Measurements from ENCODE around the gene UGGT1. TPM values are rescaled to one million over a fixed set of nuclear protein-coding genes. Genes with fewer than 3 reads are reported as not detected.

The UGGT1 gene
- total and polyA plus RNA-seq, 2 donors from 2014 or later = 7.0 to 52.3 TPM

GRCh38 chr2:128137094-128137616, 46.2 kb downstream of the UGGT1 start:
- intact Hi-C loops (cut with DNase I) = no loop called here
- no peak overlapping the region for H3K4me3 ChIP-seq (ENCODE audit: low read length in 3 of 3)
- no peak for DNase-seq
- no peak overlapping the region for H3K9ac ChIP-seq (ENCODE audit: low read length in 3 of 3)
- H3K27me3 ChIP-seq (ENCODE audit: control insufficient read depth, insufficient read depth, low read length) = no peaks in the 10 kb centered on the region
- H3K4me1 ChIP-seq (ENCODE audit: control insufficient read depth in 2 of 3, insufficient read depth in 2 of 3, low read depth in 1 of 3, low read length in 3 of 3) = no peaks in the 10 kb centered on the region
- no peaks in the 10 kb centered on the region for H3K9me3 ChIP-seq (ENCODE audit: control insufficient read depth in 2 of 3, insufficient read depth in 1 of 3, low read length in 3 of 3)
- peaks cover 0 to 47% (median 31%) of the 10 kb centered on the region in 3 donors for H3K36me3 ChIP-seq (ENCODE audit: control insufficient read depth in 2 of 3, insufficient read depth in 3 of 3, low read length in 3 of 3)
- TF ChIP-seq, protein P1, sequence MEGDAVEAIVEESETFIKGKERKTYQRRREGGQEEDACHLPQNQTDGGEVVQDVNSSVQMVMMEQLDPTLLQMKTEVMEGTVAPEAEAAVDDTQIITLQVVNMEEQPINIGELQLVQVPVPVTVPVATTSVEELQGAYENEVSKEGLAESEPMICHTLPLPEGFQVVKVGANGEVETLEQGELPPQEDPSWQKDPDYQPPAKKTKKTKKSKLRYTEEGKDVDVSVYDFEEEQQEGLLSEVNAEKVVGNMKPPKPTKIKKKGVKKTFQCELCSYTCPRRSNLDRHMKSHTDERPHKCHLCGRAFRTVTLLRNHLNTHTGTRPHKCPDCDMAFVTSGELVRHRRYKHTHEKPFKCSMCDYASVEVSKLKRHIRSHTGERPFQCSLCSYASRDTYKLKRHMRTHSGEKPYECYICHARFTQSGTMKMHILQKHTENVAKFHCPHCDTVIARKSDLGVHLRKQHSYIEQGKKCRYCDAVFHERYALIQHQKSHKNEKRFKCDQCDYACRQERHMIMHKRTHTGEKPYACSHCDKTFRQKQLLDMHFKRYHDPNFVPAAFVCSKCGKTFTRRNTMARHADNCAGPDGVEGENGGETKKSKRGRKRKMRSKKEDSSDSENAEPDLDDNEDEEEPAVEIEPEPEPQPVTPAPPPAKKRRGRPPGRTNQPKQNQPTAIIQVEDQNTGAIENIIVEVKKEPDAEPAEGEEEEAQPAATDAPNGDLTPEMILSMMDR (IDR thresholded peaks at IDR 0.05; ENCODE audit: borderline replicate concordance, extremely low read depth, insufficient read depth) = no peak
- FAIRE-seq = no peak
- H3K27ac ChIP-seq (ENCODE audit: low read depth in 2 of 2, low read length in 2 of 2) = no peak overlapping the region

DNA sequence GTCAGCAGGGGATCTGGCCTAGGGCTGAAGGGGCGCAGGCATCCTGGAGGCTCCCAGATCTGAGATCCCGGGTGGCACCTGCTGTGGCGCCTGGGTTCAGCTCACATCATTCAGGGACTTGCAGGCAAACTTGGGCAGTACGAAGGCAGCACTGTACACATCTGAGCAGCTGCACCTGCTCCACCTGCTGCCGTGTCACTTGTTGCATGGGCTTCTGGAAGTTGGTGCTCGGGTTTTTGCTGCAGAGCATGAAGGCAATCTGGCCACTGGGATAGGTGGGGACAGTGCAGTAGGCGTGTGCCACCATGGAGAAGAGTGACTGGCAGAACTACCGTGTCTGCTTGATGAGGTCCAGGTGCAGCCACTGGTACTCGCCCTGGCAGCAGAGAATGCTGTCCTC, 48.6 kb downstream of the UGGT1 start:
- no peaks in the 10 kb centered on the region for H3K4me1 ChIP-seq (ENCODE audit: control insufficient read depth in 2 of 3, insufficient read depth in 2 of 3, low read depth in 1 of 3, low read length in 3 of 3)
- no peak overlapping the region for H3K4me3 ChIP-seq (ENCODE audit: low read length in 3 of 3)
- intact Hi-C loops (cut with DNase I) = no loop called here
- DNase-seq = no peak
- H3K27me3 ChIP-seq (ENCODE audit: control insufficient read depth, insufficient read depth, low read length) = no peaks in the 10 kb centered on the region
- H3K9ac ChIP-seq (ENCODE audit: low read length in 3 of 3) = no peak overlapping the region
- no peak for FAIRE-seq
- TF ChIP-seq, protein P1 (IDR thresholded peaks at IDR 0.05; ENCODE audit: borderline replicate concordance, extremely low read depth, insufficient read depth) = no peak
- H3K9me3 ChIP-seq (ENCODE audit: control insufficient read depth in 2 of 3, insufficient read depth in 1 of 3, low read length in 3 of 3) = no peaks in the 10 kb centered on the region
- H3K36me3 ChIP-seq (ENCODE audit: control insufficient read depth in 2 of 3, insufficient read depth in 3 of 3, low read length in 3 of 3) = peaks cover 0 to 36% (median 26%) of the 10 kb centered on the region in 3 donors
- H3K27ac ChIP-seq (ENCODE audit: low read depth in 2 of 2, low read length in 2 of 2) = no peak overlapping the region

- DNase-seq = no peak
- no peak for FAIRE-seq
- H3K9ac ChIP-seq (ENCODE audit: low read length in 3 of 3) = no peak overlapping the region
- H3K4me1 ChIP-seq (ENCODE audit: control insufficient read depth in 2 of 3, insufficient read depth in 2 of 3, low read depth in 1 of 3, low read length in 3 of 3) = no peaks in the 10 kb centered on the region
- intact Hi-C loops (cut with DNase I) = no loop called here
- TF ChIP-seq, protein P1 (IDR thresholded peaks at IDR 0.05; ENCODE audit: borderline replicate concordance, extremely low read depth, insufficient read depth) = no peak
- no peak overlapping the region for H3K27ac ChIP-seq (ENCODE audit: low read depth in 2 of 2, low read length in 2 of 2)
- H3K9me3 ChIP-seq (ENCODE audit: control insufficient read depth in 2 of 3, insufficient read depth in 1 of 3, low read length in 3 of 3) = no peaks in the 10 kb centered on the region
- no peaks in the 10 kb centered on the region for H3K27me3 ChIP-seq (ENCODE audit: control insufficient read depth, insufficient read depth, low read length)
- H3K4me3 ChIP-seq (ENCODE audit: low read length in 3 of 3) = no peak overlapping the region
- peaks cover 0 to 11% (median 9%) of the 10 kb centered on the region in 3 donors for H3K36me3 ChIP-seq (ENCODE audit: control insufficient read depth in 2 of 3, insufficient read depth in 3 of 3, low read length in 3 of 3)
These were observed 54.7 kb downstream of the UGGT1 start for GRCh38 chr2:128145651-128146050.

- intact Hi-C loops (cut with DNase I) = no loop called here
- Histone ChIP-seq H3K9ac (ENCODE audit: low read length in 3 of 3) (no peak overlapping the region), H3K4me3 (ENCODE audit: low read length in 3 of 3) (no peak overlapping the region), H3K36me3 (ENCODE audit: control insufficient read depth in 2 of 3, insufficient read depth in 3 of 3, low read length in 3 of 3) (peaks cover 0 to 38% (median 21%) of the 10 kb centered on the region in 3 donors), H3K27me3 (ENCODE audit: control insufficient read depth, insufficient read depth, low read length) (no peaks in the 10 kb centered on the region), H3K9me3 (ENCODE audit: control insufficient read depth in 2 of 3, insufficient read depth in 1 of 3, low read length in 3 of 3) (no peaks in the 10 kb centered on the region), H3K27ac (ENCODE audit: low read depth in 2 of 2, low read length in 2 of 2) (no peak overlapping the region), H3K4me1 (ENCODE audit: control insufficient read depth in 2 of 3, insufficient read depth in 2 of 3, low read depth in 1 of 3, low read length in 3 of 3) (no peaks in the 10 kb centered on the region)
- FAIRE-seq (no peak), DNase-seq (no peak)
- TF ChIP-seq, protein P1 (IDR thresholded peaks at IDR 0.05; ENCODE audit: borderline replicate concordance, extremely low read depth, insufficient read depth) = no peak
These were observed 62.8 kb downstream of the UGGT1 start for GRCh38 chr2:128153786-128154185.

All from kidney (tissue), 14 donors.